ENCODE measurements around the gene NADSYN1. TPM values are rescaled to one million over a fixed set of nuclear protein-coding genes. Genes with fewer than 3 reads are reported as not detected.

Gene NADSYN1
- total and polyA plus RNA-seq, 4 experiments from 2014 or later: 35.9 to 243 (median 136) TPM

DNA sequence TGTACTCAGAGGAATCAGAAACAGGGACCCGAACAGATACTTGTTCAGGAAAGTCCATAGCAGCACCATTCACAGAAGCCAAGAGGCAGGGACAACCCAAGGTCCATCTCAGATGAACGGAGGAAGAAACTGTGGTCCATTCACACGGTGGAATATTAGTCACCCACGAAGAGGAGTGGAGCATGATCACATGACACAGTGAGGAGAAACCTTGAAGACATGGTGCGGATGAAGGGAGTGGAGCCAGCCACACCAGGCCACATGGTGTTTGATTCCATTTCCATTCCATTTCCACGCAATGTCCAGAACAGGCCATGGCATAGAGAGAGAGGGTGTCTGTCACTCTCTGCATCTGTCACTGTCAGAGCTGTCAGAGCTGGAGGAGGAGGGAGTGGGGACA, 30.7 kb downstream of the NADSYN1 start:
- Histone ChIP-seq H3K4me3 (ENCODE audit: low read length in 2 of 2) (no peak overlapping the region), H3K36me3 (ENCODE audit: insufficient read depth, low read length) (peaks cover 60% of the 10 kb centered on the region), H3K27ac (ENCODE audit: low read depth, low read length) (no peak overlapping the region), H3K9me3 (ENCODE audit: control insufficient read depth in 1 of 2, low read length in 2 of 2) (no peaks in the 10 kb centered on the region), H3K4me1 (ENCODE audit: insufficient read depth, low read length) (no peaks in the 10 kb centered on the region), H3K27me3 (ENCODE audit: insufficient read depth, low read length) (no peaks in the 10 kb centered on the region)
- CTCF ChIA-PET (ENCODE audit: partially characterized antibody): no interaction called here
- H3K4me1 Mint-ChIP-seq: peaks cover 0 to 14% (median 6%) of the 10 kb centered on the region in 4 donors
- no peak for DNase-seq
- no peak overlapping the region for H3K4me3 Mint-ChIP-seq
- intact Hi-C loops (cut with micrococcal nuclease): no loop called here
- peaks cover 73 to 78% of the 10 kb centered on the region in 2 donors for H3K36me3 Mint-ChIP-seq
- no peak overlapping the region for H3K27ac Mint-ChIP-seq
- POLR2A ChIA-PET (ENCODE audit: partially characterized antibody): no interaction called here
- no peaks in the 10 kb centered on the region for H3K9me3 Mint-ChIP-seq
- H3K27me3 Mint-ChIP-seq: no peaks in the 10 kb centered on the region

- no peak for DNase-seq
- H3K9me3 Mint-ChIP-seq: no peaks in the 10 kb centered on the region
- Histone ChIP-seq H3K27me3 (ENCODE audit: insufficient read depth, low read length) (no peaks in the 10 kb centered on the region), H3K36me3 (ENCODE audit: insufficient read depth, low read length) (peaks cover 55% of the 10 kb centered on the region), H3K27ac (ENCODE audit: low read depth, low read length) (no peak overlapping the region), H3K4me3 (ENCODE audit: low read length in 2 of 2) (no peak overlapping the region), H3K9me3 (ENCODE audit: control insufficient read depth in 1 of 2, low read length in 2 of 2) (no peaks in the 10 kb centered on the region), H3K4me1 (ENCODE audit: insufficient read depth, low read length) (no peaks in the 10 kb centered on the region)
- intact Hi-C loops (cut with micrococcal nuclease): no loop called here
- H3K27ac Mint-ChIP-seq: peak overlapping the region in 1 of 7 donors; percentile 62
- no peak overlapping the region for H3K4me3 Mint-ChIP-seq
- CTCF ChIA-PET (ENCODE audit: partially characterized antibody): no interaction called here
- POLR2A ChIA-PET (ENCODE audit: partially characterized antibody): no interaction called here
- H3K36me3 Mint-ChIP-seq: peaks cover 75 to 76% of the 10 kb centered on the region in 2 donors
- no peaks in the 10 kb centered on the region for H3K27me3 Mint-ChIP-seq
- peaks cover 0 to 15% (median 8%) of the 10 kb centered on the region in 4 donors for H3K4me1 Mint-ChIP-seq
These were observed 31.5 kb downstream of the NADSYN1 start for GRCh38 chr11:71484248-71485062.

- peaks cover 50% of the 10 kb centered on the region for H3K36me3 ChIP-seq (ENCODE audit: insufficient read depth, low read length)
- H3K27ac Mint-ChIP-seq: no peak overlapping the region
- ChIA-PET CTCF (ENCODE audit: partially characterized antibody) (no interaction called here), POLR2A (ENCODE audit: partially characterized antibody) (no interaction called here)
- intact Hi-C loops (cut with micrococcal nuclease): no loop called here
- H3K36me3 Mint-ChIP-seq: peaks cover 73 to 74% of the 10 kb centered on the region in 2 donors
- no peaks in the 10 kb centered on the region for H3K9me3 ChIP-seq (ENCODE audit: control insufficient read depth in 1 of 2, low read length in 2 of 2)
- no peaks in the 10 kb centered on the region for H3K4me1 ChIP-seq (ENCODE audit: insufficient read depth, low read length)
- no peaks in the 10 kb centered on the region for H3K9me3 Mint-ChIP-seq
- DNase-seq: no peak
- H3K27me3 Mint-ChIP-seq: no peaks in the 10 kb centered on the region
- H3K27ac ChIP-seq (ENCODE audit: low read depth, low read length): no peak overlapping the region
- H3K27me3 ChIP-seq (ENCODE audit: insufficient read depth, low read length): no peaks in the 10 kb centered on the region
- no peak overlapping the region for H3K4me3 Mint-ChIP-seq
- H3K4me3 ChIP-seq (ENCODE audit: low read length in 2 of 2): no peak overlapping the region
- H3K4me1 Mint-ChIP-seq: peaks cover 0 to 15% (median 8%) of the 10 kb centered on the region in 4 donors
These were observed 32.0 kb downstream of the NADSYN1 start for GRCh38 chr11:71485063-71485399.

DNA sequence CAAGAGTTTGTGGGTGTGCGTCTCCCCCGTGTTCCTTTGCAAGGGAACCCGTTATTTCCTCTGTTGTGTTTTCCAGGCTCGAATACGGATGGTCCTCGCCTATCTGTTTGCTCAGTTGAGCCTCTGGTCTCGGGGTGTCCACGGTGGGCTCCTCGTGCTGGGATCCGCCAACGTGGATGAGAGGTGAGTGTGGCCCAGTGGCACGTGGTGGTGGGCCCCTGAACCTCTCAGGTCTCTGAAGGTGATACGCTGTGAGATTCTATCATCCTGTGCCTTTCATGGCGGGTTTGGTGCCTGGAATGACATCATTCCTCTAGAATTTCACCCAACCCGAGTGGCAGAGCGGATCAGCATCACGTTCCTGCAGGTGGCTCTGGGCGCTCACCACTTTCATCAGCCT, 32.5 kb downstream of the NADSYN1 start:
- Histone ChIP-seq H3K36me3 (ENCODE audit: insufficient read depth, low read length) (peaks cover 46% of the 10 kb centered on the region), H3K27ac (ENCODE audit: low read depth, low read length) (no peak overlapping the region), H3K4me1 (ENCODE audit: insufficient read depth, low read length) (no peaks in the 10 kb centered on the region), H3K27me3 (ENCODE audit: insufficient read depth, low read length) (no peaks in the 10 kb centered on the region), H3K9me3 (ENCODE audit: control insufficient read depth in 1 of 2, low read length in 2 of 2) (no peaks in the 10 kb centered on the region), H3K4me3 (ENCODE audit: low read length in 2 of 2) (no peak overlapping the region)
- peaks cover 73% of the 10 kb centered on the region in 2 donors for H3K36me3 Mint-ChIP-seq
- no peaks in the 10 kb centered on the region for H3K27me3 Mint-ChIP-seq
- POLR2A ChIA-PET (ENCODE audit: partially characterized antibody): no interaction called here
- intact Hi-C loops (cut with micrococcal nuclease): no loop called here
- CTCF ChIA-PET (ENCODE audit: partially characterized antibody): no interaction called here
- no peak overlapping the region for H3K27ac Mint-ChIP-seq
- no peak for DNase-seq
- peaks cover 0 to 15% (median 8%) of the 10 kb centered on the region in 4 donors for H3K4me1 Mint-ChIP-seq
- H3K4me3 Mint-ChIP-seq: no peak overlapping the region
- no peaks in the 10 kb centered on the region for H3K9me3 Mint-ChIP-seq

GRCh38 chr11:71486320-71486719, 33.3 kb downstream of the NADSYN1 start:
- Histone ChIP-seq H3K36me3 (ENCODE audit: insufficient read depth, low read length) (peaks cover 44% of the 10 kb centered on the region), H3K27ac (ENCODE audit: low read depth, low read length) (no peak overlapping the region), H3K27me3 (ENCODE audit: insufficient read depth, low read length) (no peaks in the 10 kb centered on the region), H3K4me1 (ENCODE audit: insufficient read depth, low read length) (no peaks in the 10 kb centered on the region), H3K4me3 (ENCODE audit: low read length in 2 of 2) (no peak overlapping the region), H3K9me3 (ENCODE audit: control insufficient read depth in 1 of 2, low read length in 2 of 2) (no peaks in the 10 kb centered on the region)
- intact Hi-C loops (cut with micrococcal nuclease): no loop called here
- CTCF ChIA-PET (ENCODE audit: partially characterized antibody): no interaction called here
- H3K4me1 Mint-ChIP-seq: peaks cover 0 to 15% (median 8%) of the 10 kb centered on the region in 4 donors
- H3K9me3 Mint-ChIP-seq: no peaks in the 10 kb centered on the region
- POLR2A ChIA-PET (ENCODE audit: partially characterized antibody): no interaction called here
- H3K4me3 Mint-ChIP-seq: no peak overlapping the region
- H3K36me3 Mint-ChIP-seq: peaks cover 75 to 77% of the 10 kb centered on the region in 2 donors
- H3K27me3 Mint-ChIP-seq: no peaks in the 10 kb centered on the region
- H3K27ac Mint-ChIP-seq: peak overlapping the region in 1 of 7 donors; percentile 64
- no peak for DNase-seq

GRCh38 chr11:71488681-71489270, 35.8 kb downstream of the NADSYN1 start:
- H3K4me1 ChIP-seq (ENCODE audit: insufficient read depth, low read length): no peaks in the 10 kb centered on the region
- H3K36me3 Mint-ChIP-seq: peaks cover 74 to 78% of the 10 kb centered on the region in 2 donors
- no peak overlapping the region for H3K4me3 ChIP-seq (ENCODE audit: low read length in 2 of 2)
- no peaks in the 10 kb centered on the region for H3K27me3 Mint-ChIP-seq
- intact Hi-C loops (cut with micrococcal nuclease): no loop called here
- H3K27ac Mint-ChIP-seq: peak overlapping the region in 4 of 7 donors; percentile 45 to 80 (median 66)
- no peak overlapping the region for H3K27ac ChIP-seq (ENCODE audit: low read depth, low read length)
- H3K4me1 Mint-ChIP-seq: peaks cover 0 to 13% (median 8%) of the 10 kb centered on the region in 4 donors
- ChIA-PET CTCF (ENCODE audit: partially characterized antibody) (no interaction called here), POLR2A (ENCODE audit: partially characterized antibody) (no interaction called here)
- no peak for DNase-seq
- no peak overlapping the region for H3K4me3 Mint-ChIP-seq
- H3K36me3 ChIP-seq (ENCODE audit: insufficient read depth, low read length): peaks cover 35% of the 10 kb centered on the region
- H3K9me3 Mint-ChIP-seq: no peaks in the 10 kb centered on the region
- H3K9me3 ChIP-seq (ENCODE audit: control insufficient read depth in 1 of 2, low read length in 2 of 2): no peaks in the 10 kb centered on the region
- no peaks in the 10 kb centered on the region for H3K27me3 ChIP-seq (ENCODE audit: insufficient read depth, low read length)

DNA sequence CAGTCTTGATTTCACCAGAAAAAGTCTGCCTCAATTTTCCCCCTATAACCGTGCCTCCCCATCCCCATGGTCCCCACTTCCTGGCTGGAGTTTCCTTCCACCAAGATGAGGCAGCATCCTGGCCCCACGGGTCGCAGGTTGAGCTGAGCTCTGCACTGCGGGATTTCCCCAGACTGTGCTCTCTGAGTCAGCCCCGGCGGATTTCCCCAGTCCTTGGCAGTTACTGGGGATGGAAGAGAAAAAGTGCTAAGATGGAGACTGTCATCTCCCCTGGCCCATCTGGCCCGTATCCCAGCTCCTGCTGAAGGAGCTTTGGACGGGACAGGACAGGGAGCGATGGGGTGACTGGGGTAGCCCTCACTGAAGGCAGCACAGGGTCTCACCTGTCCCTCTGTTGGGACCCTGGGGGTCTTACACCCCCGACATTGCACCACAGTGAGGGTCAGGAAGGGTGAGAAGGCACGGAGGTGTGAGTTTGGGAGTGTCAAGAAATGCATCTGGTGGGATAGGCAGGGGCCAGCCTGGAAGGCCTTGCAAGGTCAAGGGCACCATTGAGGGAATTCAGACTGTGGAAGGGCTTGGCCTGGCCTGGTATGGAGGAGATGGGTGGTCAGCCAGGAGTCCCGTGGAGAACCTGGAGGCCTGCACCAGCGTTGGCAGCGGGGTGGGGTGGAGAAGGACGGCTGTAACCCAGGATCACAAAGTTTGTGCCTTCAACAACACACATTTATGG, 36.5 kb downstream of the NADSYN1 start:
- Mint-ChIP-seq H3K9me3 (no peaks in the 10 kb centered on the region), H3K27ac (peak overlapping the region in 3 of 7 donors; percentile 42 to 69 (median 46)), H3K36me3 (peaks cover 73 to 76% of the 10 kb centered on the region in 2 donors), H3K4me1 (peaks cover 0 to 14% (median 8%) of the 10 kb centered on the region in 4 donors), H3K27me3 (no peaks in the 10 kb centered on the region), H3K4me3 (no peak overlapping the region)
- Histone ChIP-seq H3K4me1 (ENCODE audit: insufficient read depth, low read length) (no peaks in the 10 kb centered on the region), H3K27ac (ENCODE audit: low read depth, low read length) (no peak overlapping the region), H3K36me3 (ENCODE audit: insufficient read depth, low read length) (peaks cover 33% of the 10 kb centered on the region), H3K4me3 (ENCODE audit: low read length in 2 of 2) (no peak overlapping the region), H3K9me3 (ENCODE audit: control insufficient read depth in 1 of 2, low read length in 2 of 2) (no peaks in the 10 kb centered on the region), H3K27me3 (ENCODE audit: insufficient read depth, low read length) (no peaks in the 10 kb centered on the region)
- POLR2A ChIA-PET (ENCODE audit: partially characterized antibody): no interaction called here
- CTCF ChIA-PET (ENCODE audit: partially characterized antibody): no interaction called here
- intact Hi-C loops (cut with micrococcal nuclease): no loop called here
- DNase-seq: no peak

Measured in CD4-positive, alpha-beta memory T cell (primary cell).